ENCODE measurements around the gene CD1E. TPM values are rescaled to one million over a fixed set of nuclear protein-coding genes. Genes with fewer than 3 reads are reported as not detected.

The CD1E gene
- total and polyA plus RNA-seq, 2 of the 4 experiments (the other 2 are of a cell fraction): not detected

GRCh38 chr1:158333405-158334155, 20.1 kb upstream of the CD1E start:
- no peak overlapping the region for H2AFZ ChIP-seq (replicated peaks; ENCODE audit: low read length, poor library complexity)
- no peaks in the 10 kb centered on the region for H4K20me1 ChIP-seq (ENCODE audit: insufficient read depth, low read length)
- ATAC-seq (ENCODE audit: low read depth) (no peak), DNase-seq (no peak)
- H3K27me3 ChIP-seq (ENCODE audit: control insufficient read depth, insufficient read depth, low read length): no peaks in the 10 kb centered on the region
- CTCF ChIA-PET: no interaction called here
- H3K36me3 ChIP-seq (ENCODE audit: control insufficient read depth, insufficient read depth, low read length): no peaks in the 10 kb centered on the region
- H3K4me3 ChIP-seq (ENCODE audit: insufficient read depth, low read depth, low read length): no peak overlapping the region
- H2BK120ac ChIP-seq (ENCODE audit: low read depth, low read length): no peak overlapping the region
- dilution Hi-C loops (cut with HindIII; ENCODE audit: low sequenced_read_pairs, unreplicated experiment): no loop called here
- H3K4me1 ChIP-seq (ENCODE audit: control insufficient read depth, insufficient read depth, low read length): no peaks in the 10 kb centered on the region
- no peaks in the 10 kb centered on the region for H3K9me1 ChIP-seq (ENCODE audit: insufficient read depth, low read length)
- no CpG with 5 or more reads among the region's 8 CpGs for WGBS, 2 experiments (ENCODE audit: extremely low coverage in 2 of 2, insufficient read length in 1 of 2)
- H3K23ac ChIP-seq (ENCODE audit: low read depth, low read length): no peak overlapping the region
- no peak overlapping the region for H4K5ac ChIP-seq (ENCODE audit: low read depth, low read length)
- no peak overlapping the region for H3K14ac ChIP-seq (replicated peaks; ENCODE audit: low read depth, low read length)
- no peak overlapping the region for H3K9ac ChIP-seq (ENCODE audit: low read depth, low read length)
- peaks cover 3% of the 10 kb centered on the region; the same call in 1 of the 2 replicates for H3K9me3 ChIP-seq (ENCODE audit: control insufficient read depth, insufficient read depth, low read length)
- no peak overlapping the region for H3K4me2 ChIP-seq (ENCODE audit: low read depth, low read length)
- intact Hi-C loops (cut with micrococcal nuclease): no loop called here
- H3K79me1 ChIP-seq (ENCODE audit: low read depth in 1 of 2, low read length in 2 of 2): no peaks in the 10 kb centered on the region
- no peak overlapping the region for H3K56ac ChIP-seq (ENCODE audit: extremely low read depth, insufficient read depth, low read length)
- H4K8ac ChIP-seq (ENCODE audit: low read depth in 2 of 2, low read length in 2 of 2): no peak overlapping the region
- H2BK20ac ChIP-seq (ENCODE audit: low read depth, low read length): no peak overlapping the region
- H2BK15ac ChIP-seq (ENCODE audit: low read depth, low read length): no peak overlapping the region
- no peak overlapping the region for H3K27ac ChIP-seq (ENCODE audit: insufficient read depth, low read length)
- H3K18ac ChIP-seq (ENCODE audit: low read depth, low read length): no peak overlapping the region
- POLR2A ChIA-PET (ENCODE audit: unreplicated experiment): no interaction called here
- no peak overlapping the region for H2AK5ac ChIP-seq (ENCODE audit: low read depth, low read length)
- no peak overlapping the region for H4K91ac ChIP-seq (ENCODE audit: insufficient read depth, low read depth, low read length)
- H2BK5ac ChIP-seq (ENCODE audit: low read depth, low read length, poor library complexity, severe bottlenecking): no peak overlapping the region
- H2AK9ac ChIP-seq (replicated peaks; ENCODE audit: low read depth, low read length, poor library complexity): no peak overlapping the region
- no peak for TF ChIP-seq NFE2L2 (IDR thresholded peaks at IDR 0.05; ENCODE audit: low read depth, low read length)
- no peak for TF ChIP-seq RAD21 (IDR thresholded peaks at IDR 0.05; ENCODE audit: low read length)
- no peak for TF ChIP-seq MXI1 (IDR thresholded peaks at IDR 0.05; ENCODE audit: borderline replicate concordance, low read depth, low read length)
- no peak for TF ChIP-seq RFX5 (IDR thresholded peaks at IDR 0.05; ENCODE audit: low read depth, low read length)
- TF ChIP-seq CHD1 (IDR thresholded peaks at IDR 0.05; ENCODE audit: low read depth, low read length): no peak
- TF ChIP-seq MAZ (IDR thresholded peaks at IDR 0.05; ENCODE audit: borderline replicate concordance, low read depth, low read length): no peak
- TF ChIP-seq USF2 (IDR thresholded peaks at IDR 0.05; ENCODE audit: low read depth, low read length): no peak
- TF ChIP-seq FOS (IDR thresholded peaks at IDR 0.05; ENCODE audit: low read depth, low read length): no peak
- no peak for TF ChIP-seq POLR2A (IDR thresholded peaks at IDR 0.05; ENCODE audit: low read depth, low read length)
- TF ChIP-seq MAFK (IDR thresholded peaks at IDR 0.05; ENCODE audit: low read depth, low read length): no peak
- TF ChIP-seq CEBPB (IDR thresholded peaks at IDR 0.05; ENCODE audit: low read depth, low read length): no peak
- BruUV-seq (replicated peaks): no TSS peak
- H3K4ac ChIP-seq (ENCODE audit: low read depth, low read length): no peak overlapping the region
- in situ Hi-C loops (cut with MboI; ENCODE audit: low sequenced_read_pairs): no loop called here

Data from IMR-90 (cell line).